Prostate gland (tissue), 2 donors: ENCODE measurements around the gene CSTF3.

Experiments used
- POLR2A ChIP-seq: fragments of 450-650 bp; IDR thresholded peaks from one replicate; pipeline ENCODE4 v1.6.1; 2016; ENCODE audit warnings: antibody characterized with exemption, mild to moderate bottlenecking
- POLR2AphosphoS5 ChIP-seq: sonication (generic); formaldehyde crosslinking; IDR thresholded peaks from one replicate; pipeline ENCODE4 v1.6.1; 2017; ENCODE audit warnings: antibody characterized with exemption
- TF ChIP-seq, protein P1 (sequence below), 4 experiments: fragments of 200-600 bp in 2 of 4; fragments of 450-650 bp in 2 of 4; sonication (generic) in 2 of 4; IDR thresholded peaks; 1 replicate in 3 of 4; 2 replicates in 1 of 4; pipeline ENCODE4 v1.5.1; 2016 to 2019; ENCODE audit warnings: antibody characterized with exemption in 4 of 4, mild to moderate bottlenecking in 2 of 4, moderate library complexity in 2 of 4

DNA sequence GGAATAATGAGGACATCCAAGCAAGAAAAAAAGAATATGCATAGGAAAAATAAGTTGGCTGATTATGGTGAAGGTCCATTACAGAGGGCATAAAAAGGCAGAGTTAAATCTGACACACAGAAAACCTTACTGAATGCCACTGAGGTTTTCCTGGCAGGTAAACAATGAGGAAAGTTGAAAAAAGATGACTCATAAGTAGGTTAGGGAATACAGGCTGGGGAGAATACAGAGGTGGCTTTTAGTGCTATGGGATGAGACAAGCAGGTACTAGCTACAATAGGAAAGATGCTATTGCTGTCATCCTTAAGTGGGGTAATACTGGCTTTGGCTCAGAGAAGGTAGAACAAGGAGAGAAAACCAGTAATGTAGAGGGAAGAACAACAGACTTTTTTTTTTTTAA is 44.7 kb downstream of the CSTF3 start:
- TF ChIP-seq, protein P1, sequence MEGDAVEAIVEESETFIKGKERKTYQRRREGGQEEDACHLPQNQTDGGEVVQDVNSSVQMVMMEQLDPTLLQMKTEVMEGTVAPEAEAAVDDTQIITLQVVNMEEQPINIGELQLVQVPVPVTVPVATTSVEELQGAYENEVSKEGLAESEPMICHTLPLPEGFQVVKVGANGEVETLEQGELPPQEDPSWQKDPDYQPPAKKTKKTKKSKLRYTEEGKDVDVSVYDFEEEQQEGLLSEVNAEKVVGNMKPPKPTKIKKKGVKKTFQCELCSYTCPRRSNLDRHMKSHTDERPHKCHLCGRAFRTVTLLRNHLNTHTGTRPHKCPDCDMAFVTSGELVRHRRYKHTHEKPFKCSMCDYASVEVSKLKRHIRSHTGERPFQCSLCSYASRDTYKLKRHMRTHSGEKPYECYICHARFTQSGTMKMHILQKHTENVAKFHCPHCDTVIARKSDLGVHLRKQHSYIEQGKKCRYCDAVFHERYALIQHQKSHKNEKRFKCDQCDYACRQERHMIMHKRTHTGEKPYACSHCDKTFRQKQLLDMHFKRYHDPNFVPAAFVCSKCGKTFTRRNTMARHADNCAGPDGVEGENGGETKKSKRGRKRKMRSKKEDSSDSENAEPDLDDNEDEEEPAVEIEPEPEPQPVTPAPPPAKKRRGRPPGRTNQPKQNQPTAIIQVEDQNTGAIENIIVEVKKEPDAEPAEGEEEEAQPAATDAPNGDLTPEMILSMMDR (IDR thresholded peaks at IDR 0.05): no peak
- no peak for TF ChIP-seq POLR2A
- no peak for TF ChIP-seq POLR2AphosphoS5
